NCI-H2227 (cell line): Measurements from ENCODE around the gene ZNF107.
"Not testable (repeated sequence)": the region's sequence is repeated elsewhere in the genome, so short reads cannot be mapped to it uniquely, and the experiment has no call there.

Experiments
- DNase-seq: peaks from one replicate; lab custom pipeline; 2025; ENCODE audit not compliant: unreplicated experiment; lab: John Stamatoyannopoulos, UW

Gene ZNF107

DNA sequence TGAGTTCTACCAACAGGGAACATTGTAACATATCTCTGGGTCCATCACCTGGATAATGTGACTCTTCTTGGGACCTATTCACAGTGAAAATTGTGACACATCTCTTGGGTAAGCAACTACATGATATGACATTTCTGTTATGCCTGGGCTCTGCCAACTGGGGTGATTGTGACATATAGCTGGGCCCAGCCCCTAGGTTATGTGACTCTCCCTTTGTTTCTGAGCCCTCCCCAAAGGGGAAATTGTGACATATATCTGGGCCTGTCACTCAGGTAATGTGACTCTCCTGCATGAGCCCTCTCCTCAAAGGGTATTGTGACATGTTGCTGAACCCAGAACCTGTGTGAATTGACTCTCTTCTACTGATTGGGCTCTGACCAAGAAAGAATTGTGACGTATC lies 22.4 kb upstream of the ZNF107 start:
- no peak for DNase-seq

DNA sequence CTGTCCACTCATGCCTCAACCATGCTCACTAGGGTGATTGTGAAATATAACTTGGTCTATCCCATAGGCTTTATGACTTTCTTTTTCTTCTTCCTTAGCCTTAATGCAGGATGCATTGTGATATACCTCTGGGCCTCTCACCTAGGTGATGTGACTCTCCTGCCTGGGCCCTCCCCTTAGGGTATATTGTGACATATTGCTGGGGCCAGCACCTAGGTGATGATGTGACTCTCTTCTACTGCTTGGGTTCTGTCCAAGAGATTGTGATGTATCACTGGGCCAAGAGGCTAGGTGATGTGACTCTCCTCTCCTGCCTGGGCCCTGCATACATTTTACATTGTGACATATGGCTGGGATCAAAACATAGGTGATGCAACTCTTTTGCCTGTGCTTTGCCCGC lies 14.7 kb upstream of the ZNF107 start:
- no peak for DNase-seq

DNA sequence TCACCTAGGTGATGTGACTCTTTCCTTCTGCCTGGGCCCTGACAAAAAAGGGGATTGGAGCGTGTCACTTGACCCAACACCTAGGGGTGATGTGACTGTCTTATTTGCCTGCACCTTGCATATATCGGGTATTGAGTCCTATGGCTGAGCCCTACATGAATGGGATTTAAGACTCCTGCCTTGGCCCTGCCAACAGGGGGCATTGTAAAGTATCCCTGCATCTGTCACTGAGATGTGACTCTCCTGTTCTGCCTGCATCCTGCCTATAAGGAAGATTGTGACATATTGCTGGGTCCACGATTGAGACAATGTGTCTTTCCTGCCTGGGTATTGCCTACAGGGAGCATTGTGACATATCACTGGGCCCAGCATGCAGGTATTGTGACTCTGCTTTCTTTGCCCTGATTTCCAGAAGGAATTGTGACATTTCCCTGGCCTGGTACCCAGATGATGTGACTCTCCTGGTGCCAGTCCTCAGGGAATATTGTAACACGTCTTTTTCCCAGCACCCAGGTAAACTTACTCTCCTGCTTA lies 14.2 kb upstream of the ZNF107 start:
- no peak for DNase-seq

- DNase-seq, result no peak
Measured at GRCh38 chr7:64653721-64654401, 12.1 kb upstream of the ZNF107 start.

DNA sequence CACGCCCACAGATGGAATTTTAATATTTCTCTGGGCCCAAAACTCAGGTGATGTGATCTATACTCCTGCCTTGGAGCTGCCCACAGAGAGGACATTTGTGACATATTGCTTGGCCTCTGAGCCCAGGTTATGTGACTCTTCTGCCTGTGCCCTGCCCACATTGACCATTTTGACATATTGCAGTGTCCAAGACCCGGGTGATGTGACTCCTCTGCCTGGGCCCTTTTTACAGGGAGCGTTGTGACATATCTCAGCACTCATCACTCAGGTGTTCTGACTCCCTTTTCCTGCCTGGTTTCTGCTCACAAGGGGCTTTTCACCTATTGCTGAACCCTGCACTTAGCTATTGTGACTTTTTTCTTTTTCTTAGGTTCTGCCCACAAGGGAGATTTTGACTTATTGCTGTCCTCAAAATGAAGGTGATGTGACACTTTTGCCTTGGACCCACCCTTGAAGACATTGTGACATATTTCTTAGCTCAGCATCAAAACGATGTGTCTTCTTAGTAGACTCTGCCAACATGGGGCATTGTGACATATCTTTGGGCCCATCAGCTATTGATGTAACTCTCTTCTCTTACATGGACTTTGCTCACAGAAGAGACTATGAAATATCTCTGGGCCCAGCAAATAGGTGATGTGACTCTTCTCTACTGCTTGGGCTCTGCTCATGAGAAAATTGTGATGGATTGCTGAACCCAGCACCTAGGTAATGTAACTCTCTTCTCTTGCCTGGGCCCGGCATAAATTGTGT lies 11.0 kb upstream of the ZNF107 start:
- no peak for DNase-seq

GRCh38 chr7:64655811-64656210 lies 10.1 kb upstream of the ZNF107 start:
- no peak for DNase-seq

GRCh38 chr7:64656489-64656888 lies 9.4 kb upstream of the ZNF107 start:
- DNase-seq, result no peak

GRCh38 chr7:64662091-64662490 lies 3.8 kb upstream of the ZNF107 start:
- DNase-seq, result not testable (repeated sequence)

DNA sequence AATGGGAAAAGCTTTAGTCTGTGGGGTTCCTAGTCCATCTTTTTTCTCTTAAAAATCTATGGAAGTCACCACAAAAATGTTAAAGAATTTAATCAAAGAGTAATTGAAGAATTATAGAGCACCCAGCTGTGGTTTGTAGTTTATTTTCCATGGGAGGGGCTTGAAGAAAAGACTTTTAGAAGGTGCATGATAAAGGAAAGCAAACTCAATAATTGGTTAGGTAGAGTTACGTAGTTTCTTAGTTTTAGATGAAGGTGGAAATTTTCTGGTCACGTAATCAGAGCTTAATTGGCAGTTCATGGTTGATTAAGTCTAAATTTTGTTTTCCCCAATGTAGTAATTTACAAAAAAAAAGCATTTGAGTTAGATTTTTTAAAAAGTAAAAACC lies 724 bp downstream of the ZNF107 start:
- DNase-seq, result no peak

DNA sequence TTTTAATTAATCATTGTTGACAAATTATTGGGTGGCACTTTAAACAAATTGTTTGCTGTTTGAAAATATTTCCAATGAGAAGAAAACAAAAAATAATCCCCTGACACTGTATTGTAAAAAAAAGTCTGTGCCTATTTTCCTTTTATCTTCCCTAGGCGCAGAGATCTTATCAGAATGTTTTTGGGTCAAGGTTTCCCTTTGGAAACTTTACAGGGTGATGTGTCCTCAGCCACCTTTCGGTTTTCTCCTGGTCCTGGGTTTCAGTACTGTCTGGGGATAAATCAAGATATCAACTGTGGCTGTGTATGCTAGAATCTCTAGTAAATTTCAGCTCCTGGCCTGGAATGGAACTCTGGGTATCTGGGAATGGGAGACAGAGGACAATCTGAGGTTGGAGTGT lies 1.4 kb downstream of the ZNF107 start:
- no peak for DNase-seq

DNA sequence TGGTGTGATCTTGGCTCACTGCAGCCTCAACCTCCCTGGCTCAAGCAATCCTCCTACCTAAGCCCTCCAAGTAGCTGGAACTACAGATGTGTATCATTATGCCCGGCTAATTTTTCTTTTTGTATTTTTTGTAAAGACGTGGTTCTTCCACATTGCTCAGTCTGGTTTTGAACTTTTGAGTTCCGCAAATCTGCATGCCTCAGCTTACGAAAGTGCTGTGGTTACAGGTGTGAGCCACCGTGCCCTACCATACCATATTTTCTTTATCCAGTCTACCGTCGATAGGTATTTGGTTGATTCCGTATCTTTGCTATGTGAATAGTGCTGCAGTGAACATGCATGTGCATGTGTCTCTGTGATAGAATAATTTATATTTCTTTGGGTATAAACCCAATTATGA lies 6.5 kb downstream of the ZNF107 start:
- no peak for DNase-seq

DNA sequence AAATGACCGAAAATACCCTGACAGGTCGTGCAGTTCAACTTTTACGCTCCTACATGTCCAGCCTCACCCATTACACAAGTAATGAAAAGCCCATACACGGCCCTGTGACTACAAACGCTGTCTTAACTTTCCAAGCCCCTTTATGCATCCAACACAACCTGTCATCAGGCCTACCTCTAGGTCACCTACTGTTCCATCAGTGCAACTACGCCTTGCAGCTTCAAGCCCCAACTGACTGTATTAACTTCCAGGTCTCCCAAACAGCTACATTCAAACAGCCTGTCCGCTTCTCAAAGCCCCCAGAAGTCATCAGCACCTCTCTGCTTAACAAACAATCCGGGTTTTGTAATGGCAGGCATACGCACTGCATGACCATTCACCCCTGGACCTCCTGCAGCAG lies 19.2 kb downstream of the ZNF107 start:
- DNase-seq, result no peak

GRCh38 chr7:64685741-64686140 lies 19.8 kb downstream of the ZNF107 start:
- no peak for DNase-seq

GRCh38 chr7:64686493-64687184 lies 20.7 kb downstream of the ZNF107 start:
- DNase-seq, result no peak

DNA sequence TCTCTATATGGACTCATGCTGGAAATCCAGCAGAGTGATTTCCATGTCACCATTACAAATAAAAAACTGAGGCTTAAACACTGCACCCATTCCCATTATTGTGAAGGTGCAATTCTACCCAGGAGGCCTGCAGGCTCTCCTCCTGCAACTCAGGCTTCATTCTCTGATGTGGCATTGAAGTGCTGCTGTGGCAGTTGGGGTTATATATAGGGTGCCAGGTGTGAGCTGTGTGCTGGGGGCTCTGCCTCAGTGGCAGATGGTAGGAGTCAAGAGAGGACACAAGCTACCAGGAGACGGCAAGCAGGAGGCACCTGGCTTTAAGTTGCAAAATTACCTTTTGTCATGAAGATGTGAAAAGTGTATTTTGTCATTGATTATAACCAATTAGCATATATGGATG lies 21.3 kb downstream of the ZNF107 start:
- DNase-seq, result no peak

DNA sequence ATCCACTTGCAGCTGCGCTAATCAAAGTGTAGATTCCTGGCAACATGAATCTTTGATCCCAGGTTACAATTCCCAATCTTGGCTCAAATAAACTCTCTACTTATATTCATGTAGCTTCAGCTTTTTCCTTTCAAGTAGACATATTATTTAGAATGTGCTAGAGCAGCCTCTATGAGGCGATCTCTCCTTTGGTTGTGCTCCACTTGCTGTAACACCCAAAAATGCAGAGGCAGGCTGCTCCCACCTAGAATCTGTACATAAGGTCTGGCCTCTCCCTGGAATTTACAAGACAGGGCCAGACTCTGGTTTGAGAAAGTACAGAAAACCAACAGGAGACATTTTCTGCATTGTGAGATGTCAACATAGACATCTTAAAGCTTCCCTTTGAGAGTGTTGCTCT lies 23.1 kb downstream of the ZNF107 start:
- no peak for DNase-seq

DNA sequence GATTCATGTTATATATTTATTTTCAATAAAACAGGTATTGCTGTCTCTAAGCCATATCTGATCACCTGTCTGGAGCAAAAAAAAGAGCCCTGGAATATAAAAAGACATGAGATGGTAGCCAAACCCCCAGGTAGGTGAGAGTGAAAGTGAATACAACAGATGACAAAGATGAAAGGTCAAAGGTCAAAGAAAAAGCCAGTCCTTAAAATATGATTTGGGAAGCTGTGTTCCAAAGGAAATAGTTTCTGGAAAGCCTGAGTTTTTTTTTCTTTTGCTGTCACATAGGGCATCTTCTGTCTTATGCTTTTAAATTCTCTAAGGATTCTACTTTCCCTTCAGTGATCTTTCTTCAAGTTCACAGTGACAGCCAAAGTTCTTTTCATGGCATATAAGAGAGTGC lies 25.9 kb downstream of the ZNF107 start:
- no peak for DNase-seq

- DNase-seq, result not testable (repeated sequence)
Measured at GRCh38 chr7:64697863-64698262, 31.9 kb downstream of the ZNF107 start.

DNA sequence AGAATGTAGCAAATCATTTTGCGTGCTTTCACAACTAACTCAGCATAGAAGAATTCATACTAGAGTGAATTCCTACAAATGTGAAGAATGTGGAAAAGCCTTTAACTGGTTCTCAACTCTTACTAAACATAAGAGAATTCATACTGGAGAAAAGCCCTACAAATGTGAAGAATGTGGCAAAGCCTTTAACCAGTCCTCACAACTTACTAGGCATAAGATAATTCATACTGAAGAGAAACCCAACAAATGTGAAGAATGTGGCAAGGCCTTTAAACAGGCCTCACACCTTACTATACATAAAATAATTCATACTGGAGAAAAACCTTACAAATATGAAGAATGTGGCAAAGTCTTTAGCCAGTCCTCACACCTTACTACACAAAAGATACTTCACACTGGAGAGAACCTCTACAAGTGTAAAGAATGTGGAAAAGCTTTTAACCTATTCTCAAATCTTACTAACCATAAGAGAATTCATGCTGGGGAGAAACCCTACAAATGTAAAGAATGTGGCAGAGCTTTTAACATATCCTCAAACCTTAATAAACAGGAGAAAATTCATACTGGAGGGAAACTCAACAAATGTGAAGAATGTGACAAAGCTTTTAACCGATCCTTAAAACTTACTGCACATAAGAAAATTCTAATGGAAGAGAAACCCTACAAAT lies 40.8 kb downstream of the ZNF107 start:
- DNase-seq, result no peak

GRCh38 chr7:64717896-64718295 lies 52.0 kb downstream of the ZNF107 start:
- DNase-seq, result not testable (repeated sequence)

GRCh38 chr7:64729089-64729848 lies 63.3 kb downstream of the ZNF107 start:
- no peak for DNase-seq
